ENCODE measurements around the gene DNAJA4. TPM values are rescaled to one million over a fixed set of nuclear protein-coding genes. Genes with fewer than 3 reads are reported as not detected.

Gene DNAJA4
- total and polyA plus RNA-seq, 9 of the 15 experiments (the other 6 are each of a cell fraction or from before 2014, with no cell fraction given) = 0.11 to 1.0 (median 0.16) TPM; not detected in 4

- TF ChIP-seq MAX (CRISPR knock-in tag; IDR thresholded peaks at IDR 0.05) (peak; percentile 83), TCF15 (CRISPR knock-in tag; IDR thresholded peaks at IDR 0.05) (no peak), ZC3H4 (CRISPR knock-in tag; IDR thresholded peaks at IDR 0.05; ENCODE audit: borderline replicate concordance) (no peak), MEIS2 (IDR thresholded peaks at IDR 0.05; ENCODE audit: partially characterized antibody) (peak; percentile 5), CTCF (IDR thresholded peaks at IDR 0.05 in 2 of 3, conservative IDR thresholded peaks at IDR 0.05 in 1 of 3; ENCODE audit: insufficient read depth in 2 of 3, low read depth in 1 of 3, low read length in 3 of 3) (0 out of 6 replicates have a peak, but pooled peaks of 1 of the 3 experiments have one; percentile 9), TAF7 (tag; IDR thresholded peaks at IDR 0.05) (peak; percentile 46; the same call in 1 of the 2 replicates), MTA3 (IDR thresholded peaks at IDR 0.05; ENCODE audit: borderline replicate concordance) (0 out of 2 replicates have a peak, but pooled peaks have one; percentile 32), HES1 (IDR thresholded peaks at IDR 0.05; ENCODE audit: low read depth) (no peak), DACH1 (IDR thresholded peaks at IDR 0.05; ENCODE audit: partially characterized antibody) (peak; percentile 34), POLR3G (IDR thresholded peaks at IDR 0.05; ENCODE audit: extremely low read depth, insufficient read length, insufficient replicate concordance) (no peak), U2AF1 (optimal IDR thresholded peaks at IDR 0.05; ENCODE audit: low read depth, low read length) (no peak), CHD1 (IDR thresholded peaks at IDR 0.05; ENCODE audit: low read length) (peak; percentile 73), ZBTB26 (CRISPR knock-in tag; IDR thresholded peaks at IDR 0.05) (no peak), TOE1 (IDR thresholded peaks at IDR 0.05; ENCODE audit: borderline replicate concordance) (no peak), TOE1 (CRISPR knock-in tag; IDR thresholded peaks at IDR 0.05; ENCODE audit: borderline replicate concordance, low read depth) (no peak), JUNB (CRISPR knock-in tag; conservative IDR thresholded peaks at IDR 0.05) (no peak), FOXP1 (CRISPR knock-in tag; IDR thresholded peaks at IDR 0.05) (peak; percentile 82; the same call in 1 of the 2 replicates), ZNF184 (CRISPR knock-in tag; IDR thresholded peaks at IDR 0.05) (no peak), NKRF (IDR thresholded peaks at IDR 0.05; ENCODE audit: borderline replicate concordance) (peak; percentile 98), CEBPB (tag; IDR thresholded peaks at IDR 0.05) (peak; percentile 95), KLF13 (tag; IDR thresholded peaks at IDR 0.05; ENCODE audit: borderline replicate concordance, low read depth) (no peak)
Measured at GRCh38 chr15:78299101-78299930, 35.0 kb downstream of the DNAJA4 start, which contains the start of gene SKIC8 (continued).

Data from K562 (cell line).